Osteocyte (in vitro differentiated cells): ENCODE data around the gene SPTLC3. TPM values are rescaled to one million over a fixed set of nuclear protein-coding genes. Genes with fewer than 3 reads are reported as not detected.

Experiments used
- DNase-seq: peaks from one replicate; pipeline ENCODE4 v3.0.0; 2021; ENCODE audit warnings: mixed read lengths; ENCODE audit not compliant: unreplicated experiment; ENCODE audit errors: extremely low spot score
- H3K27ac Mint-ChIP-seq: one replicate; pipeline ENCODE4 v1.8.0; 2021; ENCODE audit warnings: mild to moderate bottlenecking, mixed read lengths; ENCODE audit not compliant: unreplicated experiment
- H3K27me3 Mint-ChIP-seq: one replicate; pipeline ENCODE4 v1.8.0; 2021; ENCODE audit warnings: mixed read lengths; ENCODE audit not compliant: unreplicated experiment
- H3K36me3 Mint-ChIP-seq: one replicate; pipeline ENCODE4 v1.8.0; 2021; ENCODE audit warnings: mixed read lengths; ENCODE audit not compliant: unreplicated experiment
- H3K4me1 Mint-ChIP-seq: one replicate; pipeline ENCODE4 v1.8.0; 2021; ENCODE audit warnings: mixed read lengths; ENCODE audit not compliant: unreplicated experiment
- H3K4me3 Mint-ChIP-seq: one replicate; pipeline ENCODE4 v1.8.0; 2021; ENCODE audit warnings: mild to moderate bottlenecking, moderate library complexity, mixed read lengths; ENCODE audit not compliant: unreplicated experiment
- H3K9me3 Mint-ChIP-seq: one replicate; pipeline ENCODE4 v1.8.0; 2021; ENCODE audit warnings: mixed read lengths; ENCODE audit not compliant: unreplicated experiment
- total RNA-seq: library from RNA; stranded (reverse); gene quantifications from 2 replicates; pipeline ENCODE4 v1.2.1, GENCODE V29; 2021
- TF ChIP-seq, protein P1 (sequence below): fragments of 200-600 bp; sonication (generic); IDR thresholded peaks from 2 replicates; pipeline ENCODE4 v1.5.0; 2021; ENCODE audit warnings: antibody characterized with exemption, mild to moderate bottlenecking, moderate library complexity

SPTLC3 gene
- total RNA-seq, 1 donor from 2014 or later: 5.0 TPM

- Mint-ChIP-seq H3K4me1 (no peaks in the 10 kb centered on the region), H3K27me3 (no peaks in the 10 kb centered on the region), H3K9me3 (no peaks in the 10 kb centered on the region), H3K27ac (no peak overlapping the region), H3K36me3 (no peaks in the 10 kb centered on the region), H3K4me3 (no peak overlapping the region)
- DNase-seq: no peak
- TF ChIP-seq, protein P1, sequence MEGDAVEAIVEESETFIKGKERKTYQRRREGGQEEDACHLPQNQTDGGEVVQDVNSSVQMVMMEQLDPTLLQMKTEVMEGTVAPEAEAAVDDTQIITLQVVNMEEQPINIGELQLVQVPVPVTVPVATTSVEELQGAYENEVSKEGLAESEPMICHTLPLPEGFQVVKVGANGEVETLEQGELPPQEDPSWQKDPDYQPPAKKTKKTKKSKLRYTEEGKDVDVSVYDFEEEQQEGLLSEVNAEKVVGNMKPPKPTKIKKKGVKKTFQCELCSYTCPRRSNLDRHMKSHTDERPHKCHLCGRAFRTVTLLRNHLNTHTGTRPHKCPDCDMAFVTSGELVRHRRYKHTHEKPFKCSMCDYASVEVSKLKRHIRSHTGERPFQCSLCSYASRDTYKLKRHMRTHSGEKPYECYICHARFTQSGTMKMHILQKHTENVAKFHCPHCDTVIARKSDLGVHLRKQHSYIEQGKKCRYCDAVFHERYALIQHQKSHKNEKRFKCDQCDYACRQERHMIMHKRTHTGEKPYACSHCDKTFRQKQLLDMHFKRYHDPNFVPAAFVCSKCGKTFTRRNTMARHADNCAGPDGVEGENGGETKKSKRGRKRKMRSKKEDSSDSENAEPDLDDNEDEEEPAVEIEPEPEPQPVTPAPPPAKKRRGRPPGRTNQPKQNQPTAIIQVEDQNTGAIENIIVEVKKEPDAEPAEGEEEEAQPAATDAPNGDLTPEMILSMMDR: no peak
These were observed 42.9 kb upstream of the SPTLC3 start for GRCh38 chr20:12965870-12966251.

- Mint-ChIP-seq H3K4me1 (no peaks in the 10 kb centered on the region), H3K36me3 (no peaks in the 10 kb centered on the region), H3K4me3 (no peak overlapping the region), H3K27me3 (no peaks in the 10 kb centered on the region), H3K9me3 (no peaks in the 10 kb centered on the region), H3K27ac (no peak overlapping the region)
- TF ChIP-seq, protein P1: peak; percentile 71
- no peak for DNase-seq
These were observed 42.2 kb upstream of the SPTLC3 start for GRCh38 chr20:12966468-12967085.

DNA sequence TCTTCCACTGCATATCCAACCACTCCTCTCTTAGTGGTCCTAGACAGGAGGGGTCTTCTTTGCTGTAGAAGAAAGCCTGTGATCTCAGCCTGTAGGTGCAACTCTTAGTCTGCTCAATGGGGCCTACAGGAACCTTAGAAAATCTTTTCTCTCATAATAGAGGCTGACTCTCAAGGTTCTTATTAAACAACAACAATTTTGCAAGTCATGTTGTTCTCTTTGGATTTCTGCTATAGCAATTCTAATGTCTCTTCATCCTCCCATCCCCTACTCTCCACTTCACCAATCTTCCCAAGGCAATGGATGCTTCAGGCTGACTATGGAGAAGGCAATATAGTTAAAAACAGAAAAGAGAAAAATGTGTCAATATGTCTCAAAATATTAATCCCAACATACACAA lies 40.8 kb upstream of the SPTLC3 start:
- Mint-ChIP-seq H3K4me3 (no peak overlapping the region), H3K4me1 (no peaks in the 10 kb centered on the region), H3K36me3 (no peaks in the 10 kb centered on the region), H3K27me3 (no peaks in the 10 kb centered on the region), H3K27ac (no peak overlapping the region), H3K9me3 (no peaks in the 10 kb centered on the region)
- TF ChIP-seq, protein P1: no peak
- DNase-seq: no peak

DNA sequence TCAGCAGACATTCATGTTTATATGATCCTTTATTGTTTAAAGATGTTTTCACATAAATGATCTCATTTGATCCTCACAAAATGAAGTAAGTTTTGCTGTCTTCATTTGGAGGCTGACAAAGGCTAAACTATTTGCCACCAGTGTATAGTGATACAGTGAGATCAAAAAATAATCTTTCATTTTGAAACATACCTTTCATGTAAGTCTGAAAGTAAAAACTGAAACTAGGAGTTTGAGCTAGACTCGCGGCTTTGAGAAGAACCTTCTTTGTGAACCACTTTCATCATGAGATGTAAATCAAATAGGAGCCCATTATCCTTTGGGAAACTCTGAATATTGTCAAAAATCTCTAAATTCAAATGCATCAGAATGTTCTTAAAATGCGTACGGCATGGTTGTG lies 40.3 kb upstream of the SPTLC3 start:
- Mint-ChIP-seq H3K36me3 (no peaks in the 10 kb centered on the region), H3K27ac (no peak overlapping the region), H3K4me3 (no peak overlapping the region), H3K4me1 (no peaks in the 10 kb centered on the region), H3K27me3 (no peaks in the 10 kb centered on the region), H3K9me3 (peaks cover 2% of the 10 kb centered on the region)
- DNase-seq: no peak
- TF ChIP-seq, protein P1: no peak

DNA sequence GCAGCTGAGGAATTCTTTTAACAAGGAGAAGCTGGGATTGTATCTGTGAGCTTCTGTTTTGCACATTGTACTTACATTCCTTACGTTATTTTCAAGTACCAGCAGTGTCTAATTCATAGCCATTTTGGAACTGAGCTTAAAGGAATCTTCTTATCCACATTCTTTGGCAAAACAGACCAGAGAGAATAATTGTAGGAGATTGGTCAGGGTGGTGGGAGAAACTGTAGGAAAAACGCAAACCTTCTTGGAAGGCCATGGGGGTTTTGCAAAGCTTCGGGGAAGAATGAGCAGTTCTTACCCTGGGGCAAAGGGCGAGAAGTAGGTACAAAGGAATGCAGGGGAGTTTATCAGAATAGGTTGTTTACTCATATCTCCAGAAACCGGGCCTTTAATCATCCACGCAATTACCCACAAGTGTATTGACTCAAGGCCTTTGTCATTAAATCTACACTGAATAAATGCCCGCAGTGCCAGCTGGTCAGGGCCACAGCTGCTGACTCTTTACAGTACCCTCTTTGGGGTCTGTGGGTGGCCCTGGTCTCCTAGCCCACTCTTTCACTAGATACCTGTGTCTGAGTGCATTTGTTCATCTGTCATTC lies 39.6 kb upstream of the SPTLC3 start:
- Mint-ChIP-seq H3K4me1 (no peaks in the 10 kb centered on the region), H3K36me3 (peaks cover 3% of the 10 kb centered on the region), H3K4me3 (no peak overlapping the region), H3K27ac (no peak overlapping the region), H3K9me3 (peaks cover 8% of the 10 kb centered on the region), H3K27me3 (no peaks in the 10 kb centered on the region)
- TF ChIP-seq, protein P1: no peak
- no peak for DNase-seq
